ENCODE results near the gene COTL1. TPM values are rescaled to one million over a fixed set of nuclear protein-coding genes. Genes with fewer than 3 reads are reported as not detected.

The COTL1 gene
- total RNA-seq, 4 donors from 2014 or later: 2.8 to 8.7 (median 6.2) TPM

GRCh38 chr16:84618581-84619460 lies 943 bp upstream of the COTL1 start:
- Histone ChIP-seq H3K36me3 (no peaks in the 10 kb centered on the region), H3K9me3 (no peaks in the 10 kb centered on the region), H3K4me3 (no peak overlapping the region), H3K27ac (peak overlapping the region in 2 of 4 donors; percentile 17 to 50), H3K27me3 (peaks cover 19 to 30% (median 21%) of the 10 kb centered on the region in 3 donors), H3K4me1 (peaks cover 12 to 14% of the 10 kb centered on the region in 2 donors)
- peak in 1 of 2 donors; percentile 23 for DNase-seq
- TF ChIP-seq CTCF (IDR thresholded peaks at IDR 0.05 in 4 of 5, conservative IDR thresholded peaks at IDR 0.05 in 1 of 5): no peak
- TF ChIP-seq POLR2A (IDR thresholded peaks at IDR 0.05): no peak
- intact Hi-C loops (cut with DNase I; ENCODE audit: low total_unique reads): loop anchor here (2.0 kb wide), 1 partner anchor 114 kb away; the partner anchor contains the start of gene MEAK7
- ATAC-seq: no peak
- in situ Hi-C loops (cut with MboI; ENCODE audit: low sequenced_read_pairs in 4 of 4): loop anchor here in 1 of 4 donors (10.0 kb wide), 1 partner anchor 106 kb away; no protein-coding TSS in a partner anchor

- H3K4me1 ChIP-seq: peaks cover 12 to 14% of the 10 kb centered on the region in 2 donors
- intact Hi-C loops (cut with DNase I; ENCODE audit: low total_unique reads) (no loop called here), in situ Hi-C loops (cut with MboI; ENCODE audit: low sequenced_read_pairs in 4 of 4) (loop anchor here in 1 of 4 donors (10.0 kb wide), 1 partner anchor 108 kb away; no protein-coding TSS in a partner anchor)
- no peak for ATAC-seq
- peaks cover 25 to 30% (median 26%) of the 10 kb centered on the region in 3 donors for H3K27me3 ChIP-seq
- no peaks in the 10 kb centered on the region for H3K9me3 ChIP-seq
- peak overlapping the region; percentile 56 to 81 (median 68) for H3K4me3 ChIP-seq
- peak overlapping the region in 3 of 4 donors; percentile 44 to 54 (median 52) for H3K27ac ChIP-seq
- no peaks in the 10 kb centered on the region for H3K36me3 ChIP-seq
- DNase-seq: no peak
- TF ChIP-seq CTCF (IDR thresholded peaks at IDR 0.05 in 4 of 5, conservative IDR thresholded peaks at IDR 0.05 in 1 of 5): no peak
- no peak for TF ChIP-seq POLR2A (IDR thresholded peaks at IDR 0.05)
Observed at GRCh38 chr16:84617041-84617790, 662 bp downstream of the COTL1 start.

GRCh38 chr16:84616515-84616914 lies 1.4 kb downstream of the COTL1 start:
- ATAC-seq (no peak), DNase-seq (no peak)
- H3K4me1 ChIP-seq: peaks cover 12 to 14% of the 10 kb centered on the region in 2 donors
- no peaks in the 10 kb centered on the region for H3K36me3 ChIP-seq
- in situ Hi-C loops (cut with MboI; ENCODE audit: low sequenced_read_pairs in 4 of 4): loop anchor here in 1 of 4 donors (10.0 kb wide), 1 partner anchor 108 kb away; no protein-coding TSS in a partner anchor
- H3K27ac ChIP-seq: no peak overlapping the region
- peaks cover 25 to 30% (median 26%) of the 10 kb centered on the region in 3 donors for H3K27me3 ChIP-seq
- peak overlapping the region in 3 of 4 donors; percentile 66 to 81 (median 71) for H3K4me3 ChIP-seq
- intact Hi-C loops (cut with DNase I; ENCODE audit: low total_unique reads): no loop called here
- H3K9me3 ChIP-seq: no peaks in the 10 kb centered on the region
- TF ChIP-seq CTCF (IDR thresholded peaks at IDR 0.05 in 4 of 5, conservative IDR thresholded peaks at IDR 0.05 in 1 of 5) (no peak), POLR2A (IDR thresholded peaks at IDR 0.05) (no peak)

- peaks cover 25 to 30% (median 26%) of the 10 kb centered on the region in 3 donors for H3K27me3 ChIP-seq
- in situ Hi-C loops (cut with MboI; ENCODE audit: low sequenced_read_pairs in 4 of 4) (loop anchor here in 1 of 4 donors (10.0 kb wide), 1 partner anchor 110 kb away; no protein-coding TSS in a partner anchor), intact Hi-C loops (cut with DNase I; ENCODE audit: low total_unique reads) (no loop called here)
- H3K27ac ChIP-seq: no peak overlapping the region
- ATAC-seq (no peak), DNase-seq (no peak)
- H3K4me3 ChIP-seq: no peak overlapping the region
- H3K36me3 ChIP-seq: no peaks in the 10 kb centered on the region
- TF ChIP-seq POLR2A (IDR thresholded peaks at IDR 0.05) (no peak), CTCF (IDR thresholded peaks at IDR 0.05 in 4 of 5, conservative IDR thresholded peaks at IDR 0.05 in 1 of 5) (no peak)
- no peaks in the 10 kb centered on the region for H3K9me3 ChIP-seq
- H3K4me1 ChIP-seq: peaks cover 12 to 14% of the 10 kb centered on the region in 2 donors
Observed at GRCh38 chr16:84614968-84615813, 2.7 kb downstream of the COTL1 start.
